ENCODE measurements around the gene GLYATL3.

GLYATL3 gene

DNA sequence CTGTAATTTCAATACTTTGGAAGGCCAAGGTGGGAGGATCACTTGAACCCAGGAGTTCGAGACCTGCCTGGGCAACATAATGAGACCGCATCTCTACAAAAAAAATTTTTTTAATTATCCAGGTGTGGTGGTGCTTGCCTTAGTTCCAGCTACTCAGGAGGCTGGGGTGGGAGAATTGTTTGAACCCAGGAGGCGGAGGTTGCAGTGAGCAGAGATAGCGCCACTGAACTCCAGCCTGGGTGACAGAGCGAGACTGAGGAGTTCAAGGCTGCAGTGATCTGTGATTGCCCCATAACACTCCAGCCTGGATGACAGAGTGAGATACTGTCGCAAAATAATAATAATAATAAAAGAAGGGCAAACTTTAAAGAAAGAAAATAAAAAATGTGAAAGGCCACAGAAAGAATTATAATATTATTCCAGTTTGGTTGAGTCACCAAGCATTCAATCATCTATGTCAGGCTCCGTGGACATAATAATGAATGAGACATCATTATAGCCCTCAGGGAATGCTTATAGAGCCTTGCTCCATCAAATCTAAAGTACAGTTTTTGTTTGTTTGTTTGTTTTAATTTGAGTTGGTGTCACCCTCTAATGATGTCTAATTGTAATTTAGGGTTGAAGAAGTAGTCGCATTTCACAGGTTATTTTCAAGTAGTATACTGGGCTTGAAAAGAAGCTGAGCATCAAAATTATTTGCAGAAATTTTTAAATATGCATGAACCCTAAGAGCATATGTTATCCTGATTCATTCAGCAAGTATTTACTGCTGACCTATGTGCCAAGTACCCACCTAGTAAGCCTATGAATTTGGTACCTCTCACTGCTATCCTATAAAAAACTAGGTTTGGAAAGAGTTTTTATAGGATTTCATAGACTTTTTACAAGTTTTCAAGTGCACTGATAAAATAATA lies 15.1 kb downstream of the GLYATL3 start:
- no peak for DNase-seq

DNA sequence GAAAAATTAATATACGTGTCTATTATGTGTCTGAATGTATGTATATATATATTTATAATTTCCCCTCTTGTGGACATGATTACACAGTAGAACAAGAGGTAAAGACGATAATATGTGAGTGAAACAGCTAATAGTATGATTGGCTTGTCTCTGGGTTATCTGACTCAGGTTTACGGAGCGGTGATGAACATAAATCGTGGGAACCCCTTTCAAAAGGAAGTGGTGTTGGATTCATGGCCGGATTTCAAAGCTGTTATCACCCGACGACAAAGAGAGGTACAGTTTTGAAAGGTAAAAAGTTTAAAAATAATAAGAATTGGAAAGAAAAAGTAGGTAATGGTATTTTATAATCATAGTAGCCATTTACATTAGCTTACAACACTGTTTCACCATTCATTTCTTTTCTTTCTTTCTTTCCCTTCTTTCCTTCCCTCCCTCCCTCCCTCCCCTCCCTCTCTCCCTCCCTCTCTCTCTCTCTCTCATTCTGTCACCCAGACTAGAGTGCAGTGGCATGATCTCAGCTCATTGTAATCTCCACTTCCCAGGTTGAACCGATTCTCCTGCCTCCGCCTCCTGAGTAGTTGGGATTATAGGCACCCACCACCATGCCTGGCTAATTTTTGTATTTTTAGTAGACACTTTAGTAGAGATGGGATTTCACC lies 15.9 kb downstream of the GLYATL3 start:
- DNase-seq, result no peak

DNA sequence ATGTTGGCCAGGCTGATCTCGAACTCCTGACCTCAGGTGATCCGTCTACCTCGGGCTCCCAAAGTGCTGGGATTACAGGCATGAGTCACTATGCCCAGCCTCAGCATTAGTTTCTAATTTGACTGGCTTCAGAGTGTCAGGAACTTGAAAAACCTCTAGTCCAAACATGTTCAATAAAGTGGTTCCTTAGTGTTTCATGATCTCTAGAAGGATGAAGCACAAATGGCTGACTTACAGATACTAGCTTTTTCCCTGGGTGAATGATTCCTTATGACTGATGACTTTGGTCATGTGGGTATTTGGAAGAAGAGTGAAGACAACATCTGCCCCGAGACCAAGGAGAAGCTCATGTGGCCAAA lies 16.4 kb downstream of the GLYATL3 start:
- DNase-seq, result no peak

DNA sequence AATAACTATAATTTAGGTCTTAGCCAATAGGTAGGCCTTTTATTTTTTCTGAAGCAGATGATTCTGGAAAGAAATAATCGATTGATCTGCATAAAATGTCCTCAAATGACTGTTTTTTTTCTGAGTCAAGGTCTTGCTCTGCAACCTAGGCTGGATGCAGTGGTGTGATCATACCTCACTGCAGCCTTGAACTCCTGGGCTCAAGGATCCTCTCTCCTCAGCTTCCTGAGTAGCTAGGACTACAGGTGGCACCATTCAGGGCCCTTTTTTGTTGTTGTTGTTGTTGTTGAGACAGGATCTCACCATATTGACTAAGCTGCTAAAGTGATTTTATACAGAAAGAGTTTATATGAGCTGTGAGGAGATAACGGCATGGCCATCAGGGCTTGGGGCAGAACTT lies 18.2 kb downstream of the GLYATL3 start:
- DNase-seq, result no peak

DNA sequence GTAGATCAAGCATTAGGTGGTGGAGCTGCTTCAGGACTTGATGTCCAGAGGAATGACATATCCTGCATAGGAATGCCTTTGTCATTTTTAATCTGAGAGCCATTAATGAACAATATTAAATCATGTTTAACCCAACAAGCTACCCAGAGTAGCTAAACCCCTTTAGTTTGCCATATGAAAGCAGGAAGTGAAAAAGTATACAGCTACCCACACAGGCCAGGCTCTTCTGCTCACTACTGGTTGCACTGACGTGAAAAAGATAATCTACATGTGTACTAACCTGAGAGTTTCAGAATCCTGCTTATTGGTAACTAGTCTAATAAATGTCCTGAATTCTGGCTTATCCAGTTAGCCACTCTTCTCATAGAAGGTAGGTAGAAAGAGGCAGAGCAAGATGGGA lies 19.9 kb downstream of the GLYATL3 start:
- no peak for DNase-seq

DNA sequence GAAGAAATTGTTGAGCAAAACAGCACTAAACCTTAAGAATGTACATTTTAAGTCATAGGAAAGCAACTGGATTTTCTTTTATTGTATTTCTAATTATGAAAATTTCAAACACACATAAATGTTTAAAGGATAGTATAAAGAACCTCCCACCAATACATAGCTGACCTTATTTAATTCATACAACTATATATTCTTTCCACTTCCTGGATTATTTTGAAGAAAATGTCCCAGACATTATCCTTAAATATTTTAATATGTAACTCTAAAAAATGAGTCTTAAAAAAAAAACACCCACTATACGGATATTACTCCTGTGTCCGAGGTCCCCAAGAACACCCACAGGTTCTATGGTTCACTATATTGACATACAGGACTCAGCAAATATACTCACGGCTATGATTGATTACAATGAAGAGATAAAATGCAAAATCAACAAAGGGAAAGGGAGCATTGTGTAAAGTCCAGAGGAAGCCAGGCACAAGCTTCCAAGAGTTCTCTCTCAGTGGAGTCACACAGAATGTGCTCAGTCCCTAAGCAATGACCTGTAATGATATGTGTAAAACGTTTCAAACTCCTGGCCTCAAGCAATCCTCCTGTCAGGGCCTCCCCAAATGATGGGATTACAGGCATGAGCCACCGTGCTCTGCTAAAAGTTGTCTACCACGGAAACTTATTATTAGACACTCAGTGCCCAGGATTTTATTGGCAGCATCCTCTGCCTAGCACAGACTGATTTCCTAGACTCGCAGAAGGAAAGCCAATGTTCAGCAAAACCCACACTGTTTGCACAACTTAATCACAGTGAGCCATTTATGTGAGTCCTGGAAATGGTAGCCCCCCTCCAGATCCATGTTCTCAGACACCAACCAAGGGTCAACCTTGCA lies 23.2 kb downstream of the GLYATL3 start:
- no peak for DNase-seq

DNA sequence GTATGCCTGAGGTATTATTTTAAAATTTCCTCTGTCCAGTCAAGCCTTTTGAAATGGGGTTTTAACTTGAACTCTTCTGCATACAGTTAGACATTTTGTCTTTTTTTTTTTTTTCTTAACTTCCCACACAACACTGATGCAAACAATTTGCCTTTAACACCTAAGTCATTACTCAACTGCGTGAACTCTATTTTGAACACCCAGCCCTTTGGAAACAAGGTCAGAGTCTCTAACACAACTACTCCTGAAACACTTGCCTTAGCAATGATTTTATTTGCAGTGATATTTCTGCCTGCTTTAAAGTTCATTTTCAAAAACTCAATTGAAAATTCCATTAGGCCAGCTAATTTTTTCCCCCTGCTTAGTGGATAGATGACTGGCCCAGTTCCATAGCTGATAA lies 24.2 kb downstream of the GLYATL3 start:
- no peak for DNase-seq

DNA sequence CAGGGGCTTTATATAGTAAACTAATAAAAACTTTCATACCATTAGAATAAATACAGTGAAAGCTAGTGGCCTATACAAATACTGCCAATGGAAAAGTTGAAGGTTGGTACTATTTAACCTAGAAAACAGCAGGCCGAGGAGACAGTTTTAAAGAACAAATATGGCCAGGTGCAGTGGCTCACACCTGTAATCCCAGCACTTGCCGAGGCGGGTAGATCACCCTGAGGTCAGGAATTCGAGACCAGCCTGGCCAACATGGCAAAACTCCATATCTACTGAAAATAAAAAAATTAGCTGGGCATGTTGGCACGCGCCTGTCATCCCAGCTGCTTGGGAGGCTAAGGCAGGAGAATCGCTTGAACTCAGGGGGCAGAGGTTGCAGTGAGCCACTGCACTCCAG lies 24.8 kb downstream of the GLYATL3 start:
- DNase-seq, result no peak

DNA sequence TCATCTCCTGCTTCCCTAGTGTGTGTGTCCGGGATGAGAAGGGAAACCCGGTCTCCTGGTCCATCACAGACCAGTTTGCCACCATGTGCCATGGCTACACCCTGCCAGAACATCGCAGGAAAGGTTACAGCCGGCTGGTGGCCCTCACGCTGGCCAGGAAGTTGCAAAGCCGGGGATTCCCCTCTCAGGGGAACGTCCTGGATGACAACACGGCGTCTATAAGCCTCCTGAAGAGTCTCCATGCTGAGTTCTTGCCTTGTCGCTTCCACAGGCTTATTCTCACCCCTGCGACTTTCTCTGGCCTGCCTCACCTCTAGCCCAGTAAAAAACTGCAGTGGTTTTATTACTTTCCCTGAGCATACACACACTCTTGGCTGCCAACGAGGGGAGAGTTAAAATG lies 26.9 kb downstream of the GLYATL3 start:
- no peak for DNase-seq

DNA sequence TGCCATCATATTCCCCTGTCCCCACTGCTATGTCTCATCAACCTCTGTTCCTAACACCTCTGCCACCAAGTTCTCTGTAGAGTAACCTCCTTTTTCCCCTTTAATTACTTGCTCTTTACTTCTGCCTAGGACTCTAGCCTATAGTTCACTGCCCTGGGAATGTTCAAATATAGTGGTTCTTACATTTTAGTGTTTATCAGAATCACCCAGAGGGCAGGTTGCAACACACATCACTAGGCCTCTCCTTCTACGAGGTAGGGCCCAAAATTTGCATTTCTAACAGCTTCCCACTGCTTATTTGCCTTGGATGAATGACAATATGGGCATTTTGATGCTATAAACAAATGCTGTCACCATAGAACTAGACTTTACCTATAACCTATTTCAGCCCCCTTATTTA lies 27.6 kb downstream of the GLYATL3 start:
- DNase-seq, result no peak

GRCh38 chr6:49528571-49528970 lies 28.8 kb downstream of the GLYATL3 start:
- DNase-seq, result no peak

- DNase-seq, result no peak
Observed at GRCh38 chr6:49530141-49530776, 30.5 kb downstream of the GLYATL3 start.

- DNase-seq, result no peak
Observed at GRCh38 chr6:49531774-49532569, 32.2 kb downstream of the GLYATL3 start.

DNA sequence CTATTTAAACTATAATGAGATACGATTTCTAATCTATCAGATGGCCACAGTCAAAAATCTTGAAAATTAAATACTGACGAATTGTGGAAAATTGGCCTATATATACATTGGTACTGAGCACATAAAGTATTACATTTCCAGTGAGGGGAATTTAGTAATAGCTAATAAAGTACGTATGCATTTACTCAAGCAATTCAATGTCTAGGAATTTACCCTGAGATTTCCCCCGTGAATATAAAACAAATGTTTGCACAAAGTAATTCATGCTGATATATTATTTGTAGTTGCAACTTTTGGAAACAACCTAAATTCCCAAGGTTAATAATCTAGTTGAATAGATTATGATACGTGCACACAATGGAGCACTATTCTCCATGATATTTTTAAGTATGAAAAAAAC lies 36.1 kb downstream of the GLYATL3 start:
- no peak for DNase-seq

DNA sequence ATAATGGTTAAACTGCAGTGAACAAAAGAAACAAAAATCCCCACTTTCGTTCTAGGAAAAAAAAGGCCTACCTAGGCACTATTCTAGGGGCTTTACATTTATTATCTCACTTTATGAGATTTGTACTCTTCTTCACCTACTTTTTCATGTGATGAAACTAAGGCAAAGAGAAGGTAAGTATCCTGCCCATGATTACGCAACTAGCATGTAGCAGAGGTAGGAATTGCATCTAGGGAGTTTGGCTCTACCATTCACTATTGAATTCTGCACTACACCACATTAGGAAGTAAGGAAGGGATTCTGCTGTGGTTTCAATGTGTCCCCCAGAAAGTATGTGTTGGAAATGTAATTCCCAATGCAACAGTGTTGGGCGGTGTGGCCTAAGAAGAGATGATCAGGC lies 39.4 kb downstream of the GLYATL3 start:
- no peak for DNase-seq

DNA sequence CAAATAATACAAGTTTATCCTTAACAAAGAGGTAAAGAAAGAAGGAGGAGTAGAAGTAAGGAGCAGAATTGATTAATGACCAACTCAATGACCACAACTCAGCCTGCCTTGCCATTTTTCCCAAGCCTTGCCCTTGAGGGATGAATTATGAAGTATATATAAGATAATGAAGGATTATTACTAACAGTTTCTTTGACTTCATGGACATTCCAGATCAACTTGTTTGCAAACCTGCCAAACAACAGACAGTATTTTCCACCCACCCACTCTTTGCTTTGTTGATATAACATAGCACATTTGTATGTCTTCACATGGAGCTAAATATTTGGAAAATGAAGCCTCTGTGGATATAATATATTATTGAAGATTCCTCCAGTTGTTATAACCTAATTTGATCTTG lies 40.9 kb downstream of the GLYATL3 start:
- no peak for DNase-seq

- no peak for DNase-seq
Observed at GRCh38 chr6:49541210-49541724, 41.5 kb downstream of the GLYATL3 start.

DNA sequence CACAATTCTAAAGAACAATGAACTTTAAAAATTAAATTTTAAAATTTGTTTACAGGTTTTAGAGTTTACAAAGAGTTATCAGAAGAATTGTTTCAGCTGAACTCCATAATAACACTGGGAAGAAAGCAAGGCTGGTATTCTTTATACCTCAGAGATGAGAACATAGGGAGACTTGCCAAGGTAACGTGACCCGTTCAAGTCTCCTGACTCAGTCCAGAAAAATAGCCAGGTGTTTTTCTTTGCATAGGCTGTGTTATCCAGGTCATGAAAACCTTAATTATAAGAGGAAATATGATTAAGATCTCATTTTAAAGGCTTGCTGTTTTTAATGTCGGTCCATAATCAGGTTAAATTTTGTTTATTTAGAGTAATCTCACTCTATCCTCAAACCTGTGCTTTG lies 42.2 kb downstream of the GLYATL3 start:
- no peak for DNase-seq

DNA sequence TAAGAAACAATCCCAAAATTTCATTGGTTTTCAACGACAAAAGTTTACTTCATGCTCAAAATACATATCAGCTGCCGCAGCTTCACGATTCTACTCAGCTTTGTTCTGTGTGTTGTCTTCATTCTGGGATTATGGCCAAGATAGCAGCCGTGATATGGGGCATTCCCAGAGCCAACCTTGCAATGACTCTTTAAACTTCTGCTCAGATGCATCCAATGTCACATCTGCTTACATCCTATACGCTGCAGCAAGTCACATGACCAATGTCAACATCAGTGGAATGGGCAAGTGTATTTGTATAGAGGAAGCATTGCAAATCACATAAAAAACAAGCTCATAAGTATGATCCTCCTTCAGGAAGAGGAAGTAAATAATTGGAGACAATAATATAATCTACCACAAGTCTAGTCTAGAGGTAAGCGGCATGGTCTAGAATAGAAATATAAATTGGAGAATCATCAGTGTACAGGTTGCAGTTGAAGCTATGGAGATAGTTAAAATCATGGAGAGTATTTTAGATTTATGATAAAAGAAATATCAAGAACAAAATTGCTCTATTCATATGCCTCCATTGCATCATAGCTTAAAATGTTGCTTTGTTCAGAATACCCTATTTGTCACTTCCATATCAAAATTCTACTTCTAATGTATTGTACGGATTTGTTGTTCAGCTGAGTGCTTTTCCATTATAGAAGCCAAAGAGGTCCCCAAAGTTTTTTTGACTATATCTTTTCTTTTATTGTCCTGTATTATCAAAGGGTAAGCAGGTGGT lies 43.5 kb downstream of the GLYATL3 start:
- DNase-seq, result no peak

GRCh38 chr6:49546331-49546730 lies 46.6 kb downstream of the GLYATL3 start:
- DNase-seq, result no peak
